ENCODE results near the gene ACTC1.

DNA sequence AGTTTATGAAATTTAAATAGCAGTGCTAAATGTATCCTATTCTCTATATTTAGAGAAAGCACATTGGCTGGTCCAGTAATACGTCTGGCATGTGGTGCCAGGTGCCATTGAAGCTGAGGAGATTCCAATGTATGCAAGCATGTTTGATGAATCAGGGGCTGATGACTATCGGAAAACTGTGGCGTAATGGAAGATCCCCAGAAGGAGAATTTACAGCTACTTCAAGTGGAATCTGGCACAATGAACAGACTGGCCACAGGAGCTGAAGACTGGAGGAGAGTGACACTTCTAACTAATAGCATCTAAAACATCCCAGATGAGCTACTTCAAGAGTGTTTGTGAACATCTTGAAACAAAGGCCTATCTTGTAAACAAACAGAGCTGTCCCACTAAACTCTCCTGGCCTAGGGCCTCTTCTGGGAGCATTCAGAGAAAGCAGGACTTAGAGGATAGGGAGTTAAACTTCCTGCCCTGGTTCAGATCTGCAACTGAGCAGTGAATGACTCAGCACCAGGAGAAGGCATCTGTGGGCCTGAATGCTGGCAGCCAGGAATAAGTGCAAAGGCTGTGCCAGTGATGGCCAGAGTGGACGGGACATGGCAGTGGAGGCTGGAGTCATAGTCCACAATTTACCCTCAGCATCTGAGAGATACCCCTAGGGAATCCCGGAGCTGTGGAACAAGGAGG, 15.2 kb upstream of the ACTC1 start:
- TF ChIP-seq, protein P1, sequence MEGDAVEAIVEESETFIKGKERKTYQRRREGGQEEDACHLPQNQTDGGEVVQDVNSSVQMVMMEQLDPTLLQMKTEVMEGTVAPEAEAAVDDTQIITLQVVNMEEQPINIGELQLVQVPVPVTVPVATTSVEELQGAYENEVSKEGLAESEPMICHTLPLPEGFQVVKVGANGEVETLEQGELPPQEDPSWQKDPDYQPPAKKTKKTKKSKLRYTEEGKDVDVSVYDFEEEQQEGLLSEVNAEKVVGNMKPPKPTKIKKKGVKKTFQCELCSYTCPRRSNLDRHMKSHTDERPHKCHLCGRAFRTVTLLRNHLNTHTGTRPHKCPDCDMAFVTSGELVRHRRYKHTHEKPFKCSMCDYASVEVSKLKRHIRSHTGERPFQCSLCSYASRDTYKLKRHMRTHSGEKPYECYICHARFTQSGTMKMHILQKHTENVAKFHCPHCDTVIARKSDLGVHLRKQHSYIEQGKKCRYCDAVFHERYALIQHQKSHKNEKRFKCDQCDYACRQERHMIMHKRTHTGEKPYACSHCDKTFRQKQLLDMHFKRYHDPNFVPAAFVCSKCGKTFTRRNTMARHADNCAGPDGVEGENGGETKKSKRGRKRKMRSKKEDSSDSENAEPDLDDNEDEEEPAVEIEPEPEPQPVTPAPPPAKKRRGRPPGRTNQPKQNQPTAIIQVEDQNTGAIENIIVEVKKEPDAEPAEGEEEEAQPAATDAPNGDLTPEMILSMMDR (IDR thresholded peaks at IDR 0.05): no peak
- no peak for TF ChIP-seq POLR2A (IDR thresholded peaks at IDR 0.05)
